DLD1 (cell line): Measurements from ENCODE around the gene REPS2.

Experiments used
- in situ Hi-C: cut with HindIII; loops from 2 replicates; pipeline ENCODE4 v1.10.0; 2017; ENCODE audit warnings: low sequenced_read_pairs

Gene REPS2

DNA sequence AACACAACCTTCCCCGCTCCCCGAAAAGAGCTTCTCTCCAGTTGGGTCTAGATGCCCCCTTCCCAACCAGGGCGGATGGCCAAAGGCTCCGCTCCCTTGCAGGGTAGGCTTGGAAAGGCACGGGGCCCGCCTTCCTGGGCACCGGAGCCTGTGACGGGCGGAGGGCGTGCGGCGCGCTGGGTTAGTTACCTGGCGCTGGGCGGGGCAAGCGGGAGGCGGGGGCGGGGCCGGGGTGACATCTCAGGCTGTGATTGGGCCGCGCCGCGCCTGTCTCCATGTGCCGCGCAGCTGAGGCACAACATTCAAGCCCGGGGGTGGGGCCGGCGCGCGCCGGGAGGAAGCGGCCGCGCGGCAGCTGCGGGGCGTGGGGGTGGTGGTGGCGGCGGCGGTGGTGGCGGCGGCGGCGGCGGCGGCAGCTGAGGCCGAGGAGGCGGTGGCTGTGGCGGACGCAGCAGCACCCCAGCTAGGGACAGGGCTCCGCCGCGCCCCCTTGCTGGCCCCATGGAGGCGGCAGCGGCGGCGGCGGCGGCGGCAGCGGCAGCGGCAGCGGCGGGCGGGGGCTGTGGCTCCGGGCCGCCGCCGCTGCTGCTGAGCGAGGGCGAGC is at the start of gene REPS2:
REPS2 (plus strand) TSS at position 298 of the 604 bp plus-strand sequence; CDS start at position 502, 204 bp downstream.
- in situ Hi-C loops = no loop called here

- in situ Hi-C loops = no loop called here
These were observed 49.0 kb upstream of the REPS2 start for GRCh38 chrX:16897445-16897844.

DNA sequence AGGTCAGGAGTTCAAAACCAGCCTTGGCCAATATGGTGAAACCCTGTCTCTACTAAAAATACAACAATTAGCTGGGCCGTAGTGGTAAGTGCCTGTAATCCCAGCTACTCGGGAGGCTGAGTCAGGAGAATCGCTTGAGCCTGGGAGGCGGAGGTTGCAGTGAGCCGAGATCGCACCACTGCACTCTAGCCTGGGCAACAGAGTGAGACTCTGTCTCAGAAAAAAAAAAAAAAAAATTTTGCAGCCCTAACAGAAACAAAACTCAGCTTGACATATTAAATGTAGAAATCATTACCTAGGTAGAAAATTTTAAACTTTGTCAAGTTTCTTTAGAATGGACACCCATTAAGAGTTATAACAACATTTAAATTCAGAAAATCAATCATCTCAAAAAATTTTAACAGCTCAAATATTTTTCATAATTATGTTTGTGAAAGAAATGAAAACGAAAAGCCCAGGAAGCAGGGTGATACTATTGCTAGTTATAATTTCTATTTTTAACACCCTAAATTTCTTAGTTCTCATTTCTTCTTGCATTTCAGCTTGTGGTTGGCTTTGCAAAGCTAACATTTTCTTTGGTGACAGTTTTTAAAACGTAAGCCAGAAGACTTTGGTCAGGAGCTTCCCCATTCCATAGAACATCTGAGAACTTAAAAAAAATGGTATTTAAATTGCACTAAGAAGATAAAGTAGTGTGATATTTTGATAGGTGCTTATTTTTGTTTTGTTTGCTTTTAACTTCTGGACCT is 43.0 kb upstream of the REPS2 start:
- in situ Hi-C loops = no loop called here

DNA sequence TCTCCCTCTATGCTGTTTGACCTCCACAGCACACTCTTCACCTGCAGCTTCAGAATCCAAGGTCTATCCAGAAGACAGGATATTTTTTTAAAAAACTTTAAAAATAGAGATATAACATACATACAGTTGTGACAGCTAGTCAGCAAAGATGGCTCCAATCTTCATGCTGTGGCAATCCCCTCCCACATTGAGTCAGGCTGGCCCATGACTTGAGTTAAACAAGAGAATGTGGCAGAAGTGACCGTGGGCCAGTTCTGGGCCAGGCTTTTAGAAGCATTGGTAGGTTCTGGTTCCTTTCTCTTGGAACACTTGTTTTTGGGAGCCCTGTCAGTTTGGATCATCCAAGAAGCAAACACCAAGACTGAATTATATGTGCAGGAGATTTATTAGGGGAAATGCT is 36.1 kb upstream of the REPS2 start:
- in situ Hi-C loops = no loop called here

DNA sequence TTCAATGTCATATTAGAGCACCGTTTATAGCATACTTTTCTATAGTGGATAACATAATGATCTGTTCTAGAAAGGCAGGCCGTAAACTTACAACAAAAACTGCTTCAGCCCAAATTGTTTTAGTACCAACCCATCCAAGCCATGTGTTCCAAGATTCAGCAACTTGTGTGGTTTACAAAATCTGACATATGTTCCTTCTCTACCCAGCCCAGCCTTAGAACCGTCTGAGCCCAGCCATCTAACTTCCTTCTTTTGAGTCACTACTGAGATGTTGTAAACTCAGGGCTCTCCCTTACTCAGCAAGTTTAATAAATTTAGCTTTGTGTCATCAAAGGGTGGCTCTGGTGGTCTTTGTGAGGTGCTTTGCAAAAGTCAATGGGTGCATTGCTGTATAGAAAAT is 32.4 kb upstream of the REPS2 start:
- in situ Hi-C loops = no loop called here

GRCh38 chrX:16916561-16916960 is 29.9 kb upstream of the REPS2 start:
- in situ Hi-C loops = no loop called here

- in situ Hi-C loops = no loop called here
These were observed 29.3 kb upstream of the REPS2 start for GRCh38 chrX:16917120-16917519.

DNA sequence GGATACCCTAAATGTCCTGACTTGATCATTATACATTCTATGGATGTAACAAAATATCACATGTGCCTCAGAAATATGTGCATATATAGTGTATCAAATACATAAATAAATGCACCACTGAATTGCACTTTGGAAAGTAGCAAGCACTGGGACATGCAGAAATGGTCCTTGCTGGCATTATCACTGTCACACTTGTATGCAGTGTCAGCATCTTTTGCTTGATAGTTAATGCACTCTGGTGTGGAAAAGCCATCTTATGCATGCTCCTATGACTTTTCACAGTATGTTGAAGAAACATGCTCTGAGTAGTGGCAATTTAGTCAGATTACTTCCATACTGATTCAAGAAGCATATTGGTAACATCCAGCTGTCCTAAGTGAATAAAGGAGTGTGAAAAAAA is 27.5 kb upstream of the REPS2 start:
- in situ Hi-C loops = no loop called here

- in situ Hi-C loops = no loop called here
These were observed 26.4 kb upstream of the REPS2 start for GRCh38 chrX:16920075-16920474.

- in situ Hi-C loops = no loop called here
These were observed 23.3 kb upstream of the REPS2 start for GRCh38 chrX:16923157-16923556.

- in situ Hi-C loops = no loop called here
These were observed 21.6 kb upstream of the REPS2 start for GRCh38 chrX:16924631-16925480.

DNA sequence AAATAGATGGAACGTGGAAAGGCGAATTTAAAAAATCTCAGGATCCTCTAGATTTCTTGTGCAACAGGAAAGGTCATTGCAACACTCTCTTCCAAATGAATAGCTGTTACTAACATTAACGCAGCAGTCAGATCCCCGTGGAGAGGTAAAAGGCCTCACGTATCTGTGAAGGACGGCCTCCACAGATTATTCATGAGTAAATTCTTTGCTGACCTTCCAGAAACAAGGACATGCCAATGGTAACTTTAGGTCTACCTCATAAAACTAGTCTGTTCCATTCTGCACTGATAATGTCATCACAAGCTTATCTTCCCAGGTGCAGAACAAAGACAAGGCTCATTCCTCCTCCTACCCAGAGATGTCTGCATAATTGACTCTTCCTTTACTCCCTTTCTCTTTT is 16.1 kb upstream of the REPS2 start:
- in situ Hi-C loops = no loop called here

DNA sequence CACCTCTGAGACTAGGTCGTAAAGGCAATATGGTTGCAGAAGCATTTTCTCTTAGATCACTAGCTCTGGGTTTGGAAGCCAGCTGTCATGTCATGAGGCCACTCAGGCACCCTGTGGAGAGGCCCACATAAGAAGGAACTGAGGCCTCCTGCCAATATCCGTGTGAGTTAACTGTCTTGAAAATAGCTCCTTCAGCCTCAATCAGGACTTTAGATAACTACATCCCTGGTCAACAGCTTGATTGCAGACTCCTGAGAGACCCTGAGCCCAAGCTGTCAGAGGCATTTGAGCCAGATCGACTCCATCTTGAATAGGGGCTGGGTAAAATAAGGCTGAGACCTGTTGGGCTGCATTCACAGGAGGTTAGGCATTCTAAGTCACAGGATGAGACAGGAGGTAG is 15.1 kb upstream of the REPS2 start:
- in situ Hi-C loops = no loop called here

- in situ Hi-C loops = no loop called here
These were observed 14.4 kb upstream of the REPS2 start for GRCh38 chrX:16931855-16932575.

DNA sequence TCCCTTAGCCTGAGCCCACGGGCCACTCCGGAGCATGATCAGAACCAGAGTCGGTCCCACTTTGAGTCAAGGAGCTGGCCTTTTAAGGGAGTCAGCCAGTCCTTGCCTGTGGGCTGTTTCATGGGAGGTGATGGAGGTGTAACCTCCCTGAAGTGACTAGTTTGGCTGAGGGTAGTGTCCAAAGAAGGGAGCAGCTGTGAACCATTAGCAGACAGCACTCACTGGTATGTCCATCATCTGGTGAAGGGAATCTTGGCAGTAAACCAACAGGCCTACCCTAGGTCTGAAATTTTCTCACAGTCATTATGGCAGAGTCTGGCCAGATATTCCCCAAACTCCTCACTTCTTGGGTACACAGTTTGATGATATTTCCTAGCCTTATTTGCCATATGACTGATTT is 12.3 kb upstream of the REPS2 start:
- in situ Hi-C loops = no loop called here

- in situ Hi-C loops = no loop called here
These were observed 609 bp downstream of the REPS2 start for GRCh38 chrX:16946971-16947562.

DNA sequence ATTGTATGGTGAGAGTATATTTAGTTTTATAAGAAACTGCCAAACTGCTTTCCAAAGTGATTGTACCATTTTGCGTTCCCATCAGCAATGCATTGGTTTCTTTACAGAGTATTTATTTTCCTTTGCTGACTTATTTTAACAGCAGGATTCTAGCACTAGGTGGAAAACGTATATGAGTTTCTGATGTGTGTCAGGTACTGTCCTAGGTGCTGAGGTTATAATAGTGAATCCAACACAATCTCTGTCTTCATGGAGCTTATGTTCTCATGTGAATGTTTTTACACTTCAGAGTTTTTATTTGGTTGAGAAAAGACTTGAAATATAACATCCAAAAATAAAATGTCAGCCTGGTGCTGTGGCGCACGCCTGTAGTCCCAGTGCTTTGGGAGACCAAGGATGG is 4.0 kb downstream of the REPS2 start:
- in situ Hi-C loops = no loop called here

DNA sequence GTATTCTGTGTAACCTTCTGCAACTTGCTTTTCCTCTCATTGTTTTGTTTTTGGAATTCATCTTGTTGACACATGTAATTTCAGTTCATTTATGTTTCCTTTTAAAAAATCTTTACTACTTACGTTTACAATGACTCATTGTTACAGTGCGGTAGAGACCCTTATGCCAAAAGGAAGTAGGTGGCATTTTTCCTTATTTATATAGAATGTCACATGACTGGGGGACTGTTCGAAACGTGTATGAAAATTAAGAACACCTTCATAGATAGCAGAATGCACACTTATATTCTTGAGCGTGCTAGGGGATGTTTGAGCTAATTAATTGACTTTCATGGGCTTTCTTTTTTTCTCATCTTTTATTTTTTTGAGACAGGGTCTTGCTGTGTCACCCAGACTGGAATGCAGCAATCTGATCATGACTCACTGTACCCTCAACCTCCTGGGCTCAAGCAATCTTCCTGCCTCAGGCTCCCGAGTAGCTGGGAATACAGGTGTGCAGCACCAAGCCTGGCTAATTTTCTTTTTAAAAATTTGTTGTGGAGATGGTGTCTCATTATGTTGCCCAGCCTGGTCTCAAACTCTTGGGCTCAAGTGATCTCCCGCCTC is 7.3 kb downstream of the REPS2 start:
- in situ Hi-C loops = no loop called here

- in situ Hi-C loops = no loop called here
These were observed 11.3 kb downstream of the REPS2 start for GRCh38 chrX:16957751-16958150.

- in situ Hi-C loops = no loop called here
These were observed 11.9 kb downstream of the REPS2 start for GRCh38 chrX:16958356-16958755.
